Measurements from ENCODE around the gene SLC25A51. TPM values are rescaled to one million over a fixed set of nuclear protein-coding genes. Genes with fewer than 3 reads are reported as not detected.

SLC25A51 gene
- total RNA-seq, 1 experiment from 2014 or later: 12.9 TPM

DNA sequence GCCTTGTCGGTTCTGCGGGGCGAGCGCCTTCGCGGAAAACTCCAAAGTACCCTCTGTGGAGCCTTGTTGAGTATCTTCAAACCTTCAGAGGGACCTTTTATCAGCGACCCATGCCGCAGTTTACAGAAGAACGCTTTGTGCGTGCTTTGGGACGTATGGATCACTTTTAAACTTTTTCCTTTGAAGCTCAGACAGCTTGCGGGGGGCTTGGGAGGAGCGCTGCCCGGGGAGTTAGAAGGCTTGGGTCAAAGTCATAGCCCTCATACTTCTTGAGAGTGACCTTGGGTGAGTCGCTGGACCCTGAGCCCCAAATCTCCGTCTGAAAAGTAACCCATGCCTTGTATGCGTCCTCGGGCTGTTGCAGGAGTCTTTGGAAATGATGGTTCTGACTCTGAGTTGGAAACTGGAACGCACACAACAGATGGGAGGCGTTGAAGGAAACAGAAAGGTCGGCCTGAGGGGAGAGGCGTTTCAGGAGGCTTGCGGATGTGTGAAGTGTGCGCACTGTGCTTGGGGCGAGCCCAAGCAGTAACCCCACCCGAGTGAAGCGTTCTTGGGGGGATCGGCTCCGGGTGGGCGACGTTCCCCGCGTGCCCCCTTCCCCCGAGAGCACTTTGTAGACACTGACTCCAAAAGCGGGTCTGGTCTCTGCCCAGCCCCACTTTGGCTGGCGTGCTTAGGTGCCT, 661 bp upstream of the SLC25A51 start:
- no CpG with 5 or more reads among the region's 36 CpGs for WGBS (ENCODE audit: extremely low coverage, insufficient read length, low lambda C conversion rate)
- Histone ChIP-seq H3K9ac (ENCODE audit: extremely low read depth, insufficient read length, low read length) (peak overlapping the region; percentile 37), H3K79me1 (ENCODE audit: insufficient read depth, low read depth, low read length, poor library complexity, severe bottlenecking) (no peaks in the 10 kb centered on the region), H4K5ac (ENCODE audit: insufficient read length, low read depth, low read length) (no peak overlapping the region), H2AK5ac (ENCODE audit: insufficient read length, low read length) (no peak overlapping the region), H2BK120ac (ENCODE audit: low read depth, low read length, poor library complexity, severe bottlenecking) (no peak overlapping the region), H3K56ac (ENCODE audit: insufficient read length, low read depth, low read length) (no peak overlapping the region), H3T11ph (ENCODE audit: low read length) (no peak overlapping the region), H3K4me2 (ENCODE audit: insufficient read depth, insufficient read length, low read length) (peak overlapping the region; percentile 93), H2BK12ac (ENCODE audit: insufficient read length, low read depth, low read length) (no peak overlapping the region), H4K91ac (ENCODE audit: insufficient read length, low read depth, low read length) (no peak overlapping the region), H2BK20ac (ENCODE audit: low read depth, low read length, poor library complexity, severe bottlenecking) (no peak overlapping the region), H3K27me3 (ENCODE audit: insufficient read depth, low read length) (no peaks in the 10 kb centered on the region), H3K79me2 (ENCODE audit: insufficient read depth, low read length) (no peaks in the 10 kb centered on the region; the same call in 1 of the 2 replicates), H2BK15ac (ENCODE audit: low read depth, low read length) (no peak overlapping the region), H2BK5ac (ENCODE audit: insufficient read length, low read length) (no peak overlapping the region), H3K18ac (ENCODE audit: insufficient read length, low read depth, low read length) (no peak overlapping the region), H3K4me1 (ENCODE audit: insufficient read depth, low read length) (peaks cover 4% of the 10 kb centered on the region; the same call in 1 of the 2 replicates), H3K4ac (ENCODE audit: low read depth, low read length) (no peak overlapping the region), H3K23ac (ENCODE audit: insufficient read length, low read depth, low read length) (no peak overlapping the region), H3K9me3 (ENCODE audit: control insufficient read depth, low read depth, low read length) (no peaks in the 10 kb centered on the region), H4K8ac (replicated peaks; ENCODE audit: insufficient read length, low read depth, low read length) (no peak overlapping the region), H3K14ac (ENCODE audit: insufficient read depth, low read length) (peak overlapping the region; percentile 55), H2AFZ (ENCODE audit: low read length) (peak overlapping the region; percentile 66), H3K23me2 (ENCODE audit: insufficient read length, low read depth, low read length, poor library complexity, severe bottlenecking) (peaks cover 15% of the 10 kb centered on the region), H3K27ac (ENCODE audit: insufficient read length, low read depth, low read length) (no peak overlapping the region), H4K20me1 (ENCODE audit: control insufficient read depth, insufficient read depth, insufficient read length) (no peaks in the 10 kb centered on the region)
- TF ChIP-seq, protein P1, sequence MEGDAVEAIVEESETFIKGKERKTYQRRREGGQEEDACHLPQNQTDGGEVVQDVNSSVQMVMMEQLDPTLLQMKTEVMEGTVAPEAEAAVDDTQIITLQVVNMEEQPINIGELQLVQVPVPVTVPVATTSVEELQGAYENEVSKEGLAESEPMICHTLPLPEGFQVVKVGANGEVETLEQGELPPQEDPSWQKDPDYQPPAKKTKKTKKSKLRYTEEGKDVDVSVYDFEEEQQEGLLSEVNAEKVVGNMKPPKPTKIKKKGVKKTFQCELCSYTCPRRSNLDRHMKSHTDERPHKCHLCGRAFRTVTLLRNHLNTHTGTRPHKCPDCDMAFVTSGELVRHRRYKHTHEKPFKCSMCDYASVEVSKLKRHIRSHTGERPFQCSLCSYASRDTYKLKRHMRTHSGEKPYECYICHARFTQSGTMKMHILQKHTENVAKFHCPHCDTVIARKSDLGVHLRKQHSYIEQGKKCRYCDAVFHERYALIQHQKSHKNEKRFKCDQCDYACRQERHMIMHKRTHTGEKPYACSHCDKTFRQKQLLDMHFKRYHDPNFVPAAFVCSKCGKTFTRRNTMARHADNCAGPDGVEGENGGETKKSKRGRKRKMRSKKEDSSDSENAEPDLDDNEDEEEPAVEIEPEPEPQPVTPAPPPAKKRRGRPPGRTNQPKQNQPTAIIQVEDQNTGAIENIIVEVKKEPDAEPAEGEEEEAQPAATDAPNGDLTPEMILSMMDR (conservative IDR thresholded peaks at IDR 0.05): no peak; the same call in 2 of the 3 replicates
- Mint-ChIP-seq H3K4me1 (peaks cover 18 to 19% of the 10 kb centered on the region in 2 experiments), H3K27ac (peak overlapping the region in 2 of 3 experiments; percentile 4 to 38; a peak in 4 of 7 replicates), H3K4me3 (peak overlapping the region; percentile 78 to 92), H3K27me3 (ENCODE audit: low read depth) (peaks cover 27% of the 10 kb centered on the region), H3K36me3 (ENCODE audit: insufficient read depth in 1 of 3, low read depth in 3 of 3) (peaks cover 0 to 4% (median 0%) of the 10 kb centered on the region in 3 experiments; a peak in 3 of 7 replicates), H3K9me3 (no peaks in the 10 kb centered on the region)
- no peak for DNase-seq

All from H9 (cell line).